Measurements from ENCODE around the gene RCC1. TPM values are rescaled to one million over a fixed set of nuclear protein-coding genes. Genes with fewer than 3 reads are reported as not detected.
"Not testable (repeated sequence)": the region's sequence is repeated elsewhere in the genome, so short reads cannot be mapped to it uniquely, and the experiment has no call there.

Gene RCC1
- total and polyA plus RNA-seq, 8 donors: 5.4 to 18.5 (median 11.9) TPM

DNA sequence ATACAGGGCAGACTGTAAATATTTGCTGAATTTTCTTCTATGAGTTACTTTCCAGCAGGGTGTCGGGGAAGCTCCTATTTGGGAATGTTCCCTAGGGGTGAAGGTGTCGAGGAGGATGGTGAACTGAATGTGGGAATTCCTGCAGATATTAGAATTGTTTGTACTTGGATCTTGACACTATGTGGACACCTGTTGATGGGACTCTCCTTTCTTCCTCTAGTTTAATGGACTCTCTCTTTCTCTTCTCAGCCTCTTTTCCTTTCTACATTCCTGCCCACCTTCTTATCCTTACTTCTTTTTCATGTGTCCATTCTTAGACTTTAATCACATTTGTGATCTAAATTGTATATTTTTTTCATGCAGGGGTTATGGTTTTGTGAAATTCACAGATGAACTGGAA lies 61.1 kb downstream of the RCC1 start:
- 88 to 92% methylated on average over 2 of the region's 2 CpGs for WGBS, 2 donors
- Histone ChIP-seq H3K9me3 (no peaks in the 10 kb centered on the region), H3K27ac (no peak overlapping the region), H3K27me3 (no peaks in the 10 kb centered on the region), H3K36me3 (peaks cover 0 to 69% (median 6%) of the 10 kb centered on the region in 3 donors), H3K4me3 (no peak overlapping the region), H3K4me1 (no peaks in the 10 kb centered on the region)
- DNase-seq (no peak), FAIRE-seq (no peak), ATAC-seq (no peak)
- TF ChIP-seq, protein P1, sequence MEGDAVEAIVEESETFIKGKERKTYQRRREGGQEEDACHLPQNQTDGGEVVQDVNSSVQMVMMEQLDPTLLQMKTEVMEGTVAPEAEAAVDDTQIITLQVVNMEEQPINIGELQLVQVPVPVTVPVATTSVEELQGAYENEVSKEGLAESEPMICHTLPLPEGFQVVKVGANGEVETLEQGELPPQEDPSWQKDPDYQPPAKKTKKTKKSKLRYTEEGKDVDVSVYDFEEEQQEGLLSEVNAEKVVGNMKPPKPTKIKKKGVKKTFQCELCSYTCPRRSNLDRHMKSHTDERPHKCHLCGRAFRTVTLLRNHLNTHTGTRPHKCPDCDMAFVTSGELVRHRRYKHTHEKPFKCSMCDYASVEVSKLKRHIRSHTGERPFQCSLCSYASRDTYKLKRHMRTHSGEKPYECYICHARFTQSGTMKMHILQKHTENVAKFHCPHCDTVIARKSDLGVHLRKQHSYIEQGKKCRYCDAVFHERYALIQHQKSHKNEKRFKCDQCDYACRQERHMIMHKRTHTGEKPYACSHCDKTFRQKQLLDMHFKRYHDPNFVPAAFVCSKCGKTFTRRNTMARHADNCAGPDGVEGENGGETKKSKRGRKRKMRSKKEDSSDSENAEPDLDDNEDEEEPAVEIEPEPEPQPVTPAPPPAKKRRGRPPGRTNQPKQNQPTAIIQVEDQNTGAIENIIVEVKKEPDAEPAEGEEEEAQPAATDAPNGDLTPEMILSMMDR (IDR thresholded peaks at IDR 0.05): no peak
- intact Hi-C loops (cut with DNase I): no loop called here

DNA sequence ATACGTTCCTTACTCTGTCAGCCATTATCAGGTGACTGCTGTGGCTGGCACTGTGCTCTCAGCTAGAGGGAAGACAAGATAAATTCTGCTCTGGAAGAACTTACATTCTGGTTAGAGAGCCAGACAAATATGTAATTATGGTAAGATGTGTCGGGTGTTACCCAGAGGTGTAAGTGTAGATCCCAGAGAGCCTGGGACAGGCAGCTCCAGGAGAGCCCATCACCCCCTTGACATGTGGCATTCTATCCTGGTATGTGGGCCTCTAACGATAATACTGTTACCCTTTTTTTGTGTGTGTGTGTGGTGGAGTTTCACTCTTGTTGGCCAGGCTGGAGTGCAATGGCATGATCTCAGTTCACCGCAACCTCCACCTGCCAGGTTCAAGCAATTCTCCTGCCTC lies 66.1 kb downstream of the RCC1 start:
- TF ChIP-seq, protein P1 (IDR thresholded peaks at IDR 0.05): no peak
- Histone ChIP-seq H3K9me3 (no peaks in the 10 kb centered on the region), H3K36me3 (peaks cover 0 to 50% (median 3%) of the 10 kb centered on the region in 3 donors), H3K4me3 (no peak overlapping the region), H3K27me3 (no peaks in the 10 kb centered on the region), H3K27ac (no peak overlapping the region), H3K4me1 (no peaks in the 10 kb centered on the region)
- 84 to 90% methylated on average over 4 of the region's 4 CpGs for WGBS, 2 donors
- ATAC-seq (no peak), FAIRE-seq (no peak), DNase-seq (no peak)
- intact Hi-C loops (cut with DNase I): no loop called here

DNA sequence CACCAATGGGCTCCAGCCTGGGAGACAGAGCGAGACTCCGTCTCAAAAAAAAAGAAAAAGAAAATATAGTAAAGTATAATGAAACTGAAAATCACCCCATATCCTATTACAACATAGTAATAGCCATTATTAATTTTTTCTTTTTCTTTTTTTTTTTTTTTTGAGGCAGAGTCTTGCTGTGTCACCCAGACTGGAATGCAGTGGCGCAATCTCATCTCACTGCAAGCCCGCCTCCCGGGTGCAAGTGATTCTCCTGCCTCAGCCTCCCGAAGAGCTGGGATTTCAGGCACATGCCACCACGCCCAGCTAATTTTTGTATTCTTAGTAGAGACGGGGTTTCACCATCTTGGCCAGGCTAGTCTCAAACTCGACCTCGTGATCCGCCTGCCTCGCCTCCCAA lies 67.0 kb downstream of the RCC1 start:
- H3K4me3 ChIP-seq; H3K27me3 ChIP-seq; FAIRE-seq; H3K4me1 ChIP-seq; H3K9me3 ChIP-seq; ATAC-seq; H3K27ac ChIP-seq; DNase-seq; intact Hi-C loops (cut with DNase I): not testable (repeated sequence)
- peaks cover 0 to 45% (median 11%) of the 10 kb centered on the region in 3 donors for H3K36me3 ChIP-seq
- 91 to 92% methylated on average over 12 of the region's 12 CpGs for WGBS, 2 donors

DNA sequence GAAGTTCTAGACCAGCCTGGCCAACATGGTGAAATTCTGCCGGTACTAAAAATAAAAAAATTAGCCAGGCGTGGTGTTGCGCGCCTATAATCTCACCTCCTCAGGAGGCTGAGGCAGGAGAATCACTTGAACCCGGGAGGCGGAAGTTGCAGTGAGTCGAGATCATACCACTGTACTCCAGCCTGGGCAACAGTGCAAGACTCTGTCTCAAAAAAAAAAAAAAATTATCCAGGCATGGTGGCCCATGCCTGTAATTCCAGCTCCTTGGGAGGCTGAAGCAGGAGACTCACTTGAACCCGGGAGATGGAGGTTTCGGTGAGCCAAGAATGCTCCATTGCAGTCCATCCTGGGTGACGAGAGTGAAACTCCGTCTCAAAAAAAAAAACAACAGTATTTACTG lies 67.7 kb downstream of the RCC1 start:
- intact Hi-C loops (cut with DNase I): no loop called here
- Histone ChIP-seq H3K27ac (no peak overlapping the region), H3K27me3 (no peaks in the 10 kb centered on the region), H3K4me1 (no peaks in the 10 kb centered on the region), H3K4me3 (no peak overlapping the region), H3K9me3 (no peaks in the 10 kb centered on the region), H3K36me3 (peaks cover 0 to 45% (median 11%) of the 10 kb centered on the region in 3 donors)
- no peak for DNase-seq
- ATAC-seq: no peak
- TF ChIP-seq, protein P1 (IDR thresholded peaks at IDR 0.05): no peak
- no peak for FAIRE-seq
- WGBS, 2 donors: 96 to 97% methylated on average over 11 of the region's 11 CpGs

DNA sequence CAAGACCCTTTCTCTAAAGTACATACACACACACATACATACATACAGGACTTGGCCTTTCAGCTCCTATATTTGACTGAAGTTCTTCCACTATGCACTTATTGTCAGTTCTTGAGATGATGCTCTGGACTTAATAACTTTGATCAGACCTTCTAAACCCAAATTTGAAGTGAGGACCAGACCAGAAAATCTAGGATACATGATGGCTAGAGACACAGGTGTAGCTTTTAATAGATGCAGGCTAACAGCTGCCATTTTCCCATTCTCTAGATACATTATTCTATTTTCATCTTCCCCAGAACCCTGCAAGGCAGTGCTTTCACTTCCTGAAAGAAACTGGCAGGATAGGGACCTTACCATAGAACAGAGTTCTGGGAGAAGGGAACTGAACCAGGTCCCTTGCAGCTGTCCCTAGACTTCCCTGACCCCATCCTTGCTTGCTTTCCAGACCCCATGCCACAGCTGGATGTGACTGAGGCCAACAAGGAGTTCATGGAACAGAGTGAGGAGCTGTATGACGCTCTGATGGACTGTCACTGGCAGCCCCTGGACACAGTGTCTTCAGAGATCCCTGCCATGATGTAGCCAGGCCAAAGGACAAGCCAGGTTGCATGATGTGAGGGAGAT lies 71.3 kb downstream of the RCC1 start:
- DNase-seq: no peak
- no peaks in the 10 kb centered on the region for H3K27me3 ChIP-seq
- ATAC-seq: no peak
- TF ChIP-seq, protein P1 (IDR thresholded peaks at IDR 0.05): no peak
- H3K27ac ChIP-seq: no peak overlapping the region
- peaks cover 0 to 23% (median 17%) of the 10 kb centered on the region in 3 donors for H3K36me3 ChIP-seq
- intact Hi-C loops (cut with DNase I): no loop called here
- peaks cover 6 to 13% (median 7%) of the 10 kb centered on the region in 3 donors for H3K4me1 ChIP-seq
- 88 to 89% methylated on average over 1 of the region's 1 CpG for WGBS, 2 donors
- no peak for FAIRE-seq
- no peak overlapping the region for H3K4me3 ChIP-seq
- no peaks in the 10 kb centered on the region for H3K9me3 ChIP-seq

All from pancreas (tissue), 10 donors.